H1 (cell line): ENCODE results near the gene ADCY5. TPM values are rescaled to one million over a fixed set of nuclear protein-coding genes. Genes with fewer than 3 reads are reported as not detected.

Experiments
- CTCF ChIA-PET: fragments of 300-600 bp; sonication (Branson Sonifier 250); formaldehyde crosslinking; loops from one replicate; lab custom pipeline; 2021; ENCODE audit not compliant: partially characterized antibody; lab: Charles Lee
- POLR2A ChIA-PET: fragments of 300-600 bp; sonication (Branson Sonifier 250); formaldehyde crosslinking; loops from one replicate; lab custom pipeline; 2021; ENCODE audit warnings: inconsistent platforms; ENCODE audit not compliant: partially characterized antibody; lab: Charles Lee
- DNase-seq, 2 experiments: peaks; one replicate each; pipeline versions ENCODE4 v3.0.0 to v3.0.0-alpha.2; 2010 to 2022; ENCODE audit warnings: low spot score in 2 of 2, low read depth in 1 of 2, mixed read lengths in 1 of 2
- FAIRE-seq: peaks from 2 replicates; lab custom pipeline; 2011; peaks lifted over from hg19 to GRCh38; lab: Jason Lieb, UNC
- H2AFZ ChIP-seq: 2 replicates; pipeline ENCODE4 v1.8.1; 2012; ENCODE audit warnings: low read length, inconsistent platforms
- H2AK5ac ChIP-seq: 2 replicates; pipeline ENCODE4 v1.6.1; 2013; ENCODE audit warnings: low read depth, low read length
- H2BK120ac ChIP-seq: replicated peaks from 2 replicates; pipeline ENCODE3; 2013; ENCODE audit warnings: low read depth, low read length, inconsistent platforms
- H2BK12ac ChIP-seq: 2 replicates; pipeline ENCODE4 v1.6.1; 2013; ENCODE audit warnings: low read depth, low read length
- H2BK15ac ChIP-seq: 2 replicates; pipeline ENCODE4 v1.6.1; 2013; ENCODE audit warnings: low read length
- H2BK20ac ChIP-seq: 2 replicates; pipeline ENCODE4 v1.6.1; 2013; ENCODE audit warnings: low read length
- H2BK5ac ChIP-seq: 2 replicates; pipeline ENCODE4 v1.6.1; 2013; ENCODE audit warnings: low read depth, low read length
- H3K14ac ChIP-seq: 2 replicates; pipeline ENCODE4 v1.6.1; 2013; ENCODE audit warnings: inconsistent platforms; ENCODE audit not compliant: insufficient read length
- H3K18ac ChIP-seq: 2 replicates; pipeline ENCODE4 v1.6.1; 2013; ENCODE audit warnings: low read length; ENCODE audit errors: extremely low read depth
- H3K23ac ChIP-seq: 2 replicates; pipeline ENCODE4 v1.6.1; 2013; ENCODE audit warnings: inconsistent platforms; ENCODE audit not compliant: insufficient read length
- H3K23me2 ChIP-seq: 2 replicates; pipeline ENCODE4 v1.6.1; 2013; ENCODE audit warnings: low read depth, low read length
- H3K27ac ChIP-seq: 2 replicates; pipeline ENCODE4 v1.6.1; 2011; ENCODE audit warnings: low read depth, low read length, inconsistent platforms
- H3K27me3 ChIP-seq, 4 experiments: replicated peaks in 1 of 4; 1 replicate in 1 of 4; 2 replicates in 3 of 4; pipeline versions ENCODE4 v1.6.1 to v1.8.1; 2011 to 2013; ENCODE audit warnings: low read length in 3 of 4, mild to moderate bottlenecking in 3 of 4, inconsistent platforms in 2 of 4, mixed read lengths in 2 of 4, moderate library complexity in 1 of 4; ENCODE audit not compliant: control insufficient read depth in 3 of 4, insufficient read depth in 3 of 4; ENCODE audit errors: extremely low read depth in 1 of 4
- H3K36me3 ChIP-seq, 4 experiments: 2 replicates each; pipeline versions ENCODE4 v1.6.1 to v1.8.1; 2011 to 2013; ENCODE audit warnings: mild to moderate bottlenecking in 4 of 4, low read length in 3 of 4, moderate library complexity in 2 of 4, control low read depth in 1 of 4, inconsistent platforms in 1 of 4; ENCODE audit not compliant: insufficient read depth in 4 of 4, control insufficient read depth in 2 of 4
- H3K4ac ChIP-seq: replicated peaks from 2 replicates; pipeline ENCODE3; 2013; ENCODE audit warnings: low read length, low read depth, mixed read lengths, inconsistent platforms; ENCODE audit not compliant: insufficient read length
- H3K4me1 ChIP-seq, 4 experiments: replicated peaks in 1 of 4; 1 replicate in 1 of 4; 2 replicates in 3 of 4; pipeline versions ENCODE4 v1.6.1 to v1.8.1; 2011 to 2013; ENCODE audit warnings: low read length in 3 of 4, inconsistent platforms in 2 of 4, mixed read lengths in 1 of 4; ENCODE audit not compliant: insufficient read depth in 4 of 4, control insufficient read depth in 3 of 4
- H3K4me2 ChIP-seq, 2 experiments: 2 replicates each; pipeline versions ENCODE4 v1.6.1 to v1.8.1; 2011 to 2013; ENCODE audit warnings: low read depth in 2 of 2, low read length in 2 of 2, control low read depth in 1 of 2, inconsistent platforms in 1 of 2, mild to moderate bottlenecking in 1 of 2; ENCODE audit not compliant: insufficient read depth in 1 of 2
- H3K4me3 ChIP-seq, 4 experiments: fragments of 200-600, 300-600 bp in 1 of 4; sonication (generic), shearing (Covaris generic), sonication (Bioruptor Twin) in 1 of 4; 2 replicates each; pipeline versions ENCODE4 v1.5.1 to v1.8.1; 2011 to 2016; ENCODE audit warnings: low read length in 4 of 4, low read depth in 3 of 4, control low read depth in 2 of 4, inconsistent platforms in 2 of 4, mild to moderate bottlenecking in 2 of 4, mixed read lengths in 1 of 4, moderate library complexity in 1 of 4; ENCODE audit not compliant: insufficient read depth in 2 of 4; ENCODE audit errors: extremely low read depth in 1 of 4
- H3K56ac ChIP-seq: replicated peaks from 2 replicates; pipeline ENCODE3; 2013; ENCODE audit warnings: low read depth, mild to moderate bottlenecking, mixed read lengths, low read length, inconsistent platforms; ENCODE audit not compliant: insufficient read length
- H3K79me1 ChIP-seq: 2 replicates; pipeline ENCODE4 v1.6.1; 2013; ENCODE audit warnings: low read depth, low read length, control low read depth
- H3K79me2 ChIP-seq, 2 experiments: 2 replicates each; pipeline versions ENCODE4 v1.6.1 to v1.8.1; 2012 to 2013; ENCODE audit warnings: low read length in 2 of 2, mild to moderate bottlenecking in 2 of 2, inconsistent platforms in 1 of 2; ENCODE audit not compliant: insufficient read depth in 2 of 2, control insufficient read depth in 1 of 2
- H3K9ac ChIP-seq, 4 experiments: replicated peaks in 1 of 4; 1 replicate in 1 of 4; 2 replicates in 3 of 4; pipeline versions ENCODE4 v1.6.1 to v1.8.1; 2011 to 2013; ENCODE audit warnings: low read depth in 3 of 4, low read length in 3 of 4, control low read depth in 2 of 4, mild to moderate bottlenecking in 2 of 4, moderate library complexity in 2 of 4, inconsistent platforms in 1 of 4; ENCODE audit errors: extremely low read depth in 1 of 4
- H3K9me3 ChIP-seq, 2 experiments: 2 replicates each; pipeline versions ENCODE4 v1.6.1 to v1.8.1; 2012 to 2013; ENCODE audit warnings: mild to moderate bottlenecking in 2 of 2, moderate library complexity in 2 of 2, control low read depth in 1 of 2, inconsistent platforms in 1 of 2, low read depth in 1 of 2, low read length in 1 of 2, mixed read lengths in 1 of 2; ENCODE audit not compliant: insufficient read depth in 2 of 2
- H4K20me1 ChIP-seq, 2 experiments: replicated peaks in 1 of 2; 2 replicates each; pipeline versions ENCODE3 to v1.8.1; 2011 to 2013; ENCODE audit warnings: inconsistent platforms in 2 of 2, low read length in 2 of 2, mild to moderate bottlenecking in 1 of 2; ENCODE audit not compliant: insufficient read depth in 2 of 2, control insufficient read depth in 1 of 2
- H4K5ac ChIP-seq: 2 replicates; pipeline ENCODE4 v1.6.1; 2013; ENCODE audit warnings: low read length, low read depth, mixed read lengths, inconsistent platforms; ENCODE audit not compliant: insufficient read length
- H4K8ac ChIP-seq: 2 replicates; pipeline ENCODE4 v1.8.0; 2013; ENCODE audit warnings: mild to moderate bottlenecking, moderate library complexity, low read length, inconsistent platforms; ENCODE audit not compliant: insufficient read depth; ENCODE audit errors: extremely low read depth
- H4K91ac ChIP-seq: replicated peaks from 2 replicates; pipeline ENCODE3; 2013; ENCODE audit warnings: low read length, mixed read lengths, inconsistent platforms; ENCODE audit not compliant: insufficient read length
- PHF8 ChIP-seq: fragments of 200-600 bp; sonication (generic); conservative IDR thresholded peaks from 2 replicates; pipeline ENCODE4 v1.7.1; 2012; ENCODE audit warnings: low read depth, mild to moderate bottlenecking, inconsistent platforms, low read length, moderate library complexity
- RBBP5 ChIP-seq: IDR thresholded peaks from 2 replicates; pipeline ENCODE4 v1.7.1; 2012; ENCODE audit warnings: low read depth, mild to moderate bottlenecking, inconsistent platforms, low read length, moderate library complexity, borderline replicate concordance
- WGBS, 2 experiments: shearing (Covaris generic) in 1 of 2; methylation state at CpG; one replicate each; pipeline versions ENCODE4 v1.1.6 to v1.1.7; 2013 to 2015; ENCODE audit warnings: low lambda C conversion rate in 2 of 2, mixed read lengths in 2 of 2, inconsistent platforms in 1 of 2, low coverage in 1 of 2, missing lambda C conversion rate in 1 of 2; ENCODE audit not compliant: insufficient replicate concordance in 2 of 2, insufficient coverage in 1 of 2, insufficient read length in 1 of 2; ENCODE audit errors: extremely low coverage in 1 of 2, missing lambda C conversion rate in 1 of 2; 5-methylcytosine and 5-hydroxymethylcytosine counted together
- polyA plus RNA-seq, 7 experiments: library from polyadenylated mRNA; depleted of rRNA in 3 of 7; stranded (reverse) in 5 of 7; unstranded in 2 of 7; fragments of >200 nt in 5 of 7; fragments of 200-250 nt in 2 of 7; gene quantifications; 1 replicate in 5 of 7; 2 replicates in 1 of 7; 4 replicates in 1 of 7; pipeline versions ENCODE4 v1.2.1 to v1.2.3, GENCODE V29; 2011 to 2013; ENCODE audit warnings: missing spikeins in 2 of 7, mixed read lengths in 2 of 7
- total RNA-seq: library from RNA; stranded (reverse); fragmentation: NEBNext Ultra II Directional; extraction: Animal tissue kit (Norgen Biotek cat#: 25700); gene quantifications from 2 replicates; pipeline ENCODE4 v1.2.1, GENCODE V29; 2021

The ADCY5 gene
- total and polyA plus RNA-seq, 2 of the 8 experiments (the other 6 are each of a cell fraction or from before 2014, with no cell fraction given) = 18.9 to 40.8 TPM

DNA sequence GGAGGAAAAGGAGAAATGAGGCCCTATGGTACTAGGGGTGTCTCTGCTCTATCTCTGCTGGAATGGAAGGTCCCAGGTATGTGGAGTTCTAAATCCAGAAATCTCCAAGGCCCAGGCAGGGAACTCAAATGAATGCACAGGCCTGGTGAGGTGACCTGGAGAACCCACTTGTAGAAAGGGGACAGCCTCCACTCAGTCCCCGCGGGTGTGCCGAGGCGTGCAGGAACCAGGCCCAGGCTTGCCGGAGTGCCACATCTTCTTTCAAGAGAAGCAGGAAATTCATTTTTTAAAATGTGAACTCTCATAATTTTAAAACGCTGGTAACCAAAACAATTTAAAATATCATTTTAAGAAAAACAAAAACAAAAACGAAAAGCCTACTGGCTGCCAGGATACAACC, 32.2 kb upstream of the ADCY5 start:
- H2BK15ac ChIP-seq = no peak overlapping the region
- no peak overlapping the region for H3K4me2 ChIP-seq
- no peak overlapping the region for H2AFZ ChIP-seq
- H3K4me3 ChIP-seq = no peak overlapping the region
- no peak overlapping the region for H3K23ac ChIP-seq
- H4K8ac ChIP-seq = no peak overlapping the region
- no peak overlapping the region for H3K9ac ChIP-seq
- no peak overlapping the region for H2BK120ac ChIP-seq
- H3K18ac ChIP-seq = no peak overlapping the region
- no peaks in the 10 kb centered on the region for H3K36me3 ChIP-seq
- H3K14ac ChIP-seq = no peak overlapping the region
- no peak for DNase-seq
- ChIA-PET POLR2A (no interaction called here), CTCF (interaction anchor here (1.1 to 2.3 kb wide), 2 partner anchors 8 to 10 kb away, joined by 3 to 10 read pairs; no protein-coding TSS in a partner anchor)
- H2AK5ac ChIP-seq = no peak overlapping the region
- H2BK20ac ChIP-seq = no peak overlapping the region
- H3K4ac ChIP-seq = no peak overlapping the region
- FAIRE-seq = no peak
- no peak overlapping the region for H4K91ac ChIP-seq
- H2BK12ac ChIP-seq = no peak overlapping the region
- H3K27ac ChIP-seq = no peak overlapping the region
- H4K20me1 ChIP-seq = no peaks in the 10 kb centered on the region
- no peaks in the 10 kb centered on the region for H3K79me1 ChIP-seq
- H3K79me2 ChIP-seq = no peaks in the 10 kb centered on the region
- H4K5ac ChIP-seq = no peak overlapping the region
- H2BK5ac ChIP-seq = no peak overlapping the region
- no peaks in the 10 kb centered on the region for H3K4me1 ChIP-seq
- no peaks in the 10 kb centered on the region for H3K23me2 ChIP-seq
- no peaks in the 10 kb centered on the region for H3K9me3 ChIP-seq
- no peak overlapping the region for H3K56ac ChIP-seq
- WGBS, 2 experiments = 77% methylated on average over 7 of the region's 7 CpGs; no CpG with 5 or more reads in 1 of the 2 experiments
- no peaks in the 10 kb centered on the region; a peak in 1 of 7 replicates for H3K27me3 ChIP-seq
- no peak for TF ChIP-seq RBBP5
- TF ChIP-seq PHF8 = no peak
